Transverse colon (tissue), 4 donors: ENCODE measurements around the gene ROCK2. TPM values are rescaled to one million over a fixed set of nuclear protein-coding genes. Genes with fewer than 3 reads are reported as not detected.

ENCODE experiments used
- DNase-seq: peaks from one replicate; pipeline ENCODE4 v3.0.0-alpha.2; 2019
- H3K27ac ChIP-seq, 4 donors: fragments of 200-600 bp; sonication (generic); 2 replicates each; pipeline ENCODE4 v1.5.1; 2016 to 2018; ENCODE audit warnings: inconsistent platforms in 4 of 4
- H3K27me3 ChIP-seq: fragments of 200-600 bp; sonication (generic); 2 replicates; pipeline ENCODE4 v1.5.1; 2017; ENCODE audit warnings: inconsistent platforms
- H3K36me3 ChIP-seq, 4 donors: fragments of 200-600 bp; sonication (generic); 2 replicates each; pipeline ENCODE4 v1.5.1; 2017 to 2019; ENCODE audit warnings: inconsistent platforms in 4 of 4
- H3K4me1 ChIP-seq, 4 donors: fragments of 200-600 bp; sonication (generic); 2 replicates each; pipeline ENCODE4 v1.5.1; 2017 to 2020; ENCODE audit warnings: inconsistent platforms in 4 of 4
- H3K4me3 ChIP-seq, 4 donors: fragments of 200-600 bp; sonication (generic); 1 replicate in 1 of 4; 2 replicates in 3 of 4; pipeline versions ENCODE4 v1.5.1 to v1.6.1; 2017 to 2019; ENCODE audit warnings: inconsistent platforms in 4 of 4
- H3K9me3 ChIP-seq, 2 donors: fragments of 200-600 bp; sonication (generic); 2 replicates each; pipeline ENCODE4 v1.5.1; 2017 to 2019; ENCODE audit warnings: inconsistent platforms in 2 of 2
- CTCF ChIP-seq, 5 experiments: fragments of 200-600 bp in 3 of 5; fragments of 450-650 bp in 2 of 5; sonication (generic) in 3 of 5; IDR thresholded peaks; 1 replicate in 2 of 5; 2 replicates in 3 of 5; pipeline ENCODE4 v1.5.1; 2016 to 2017; ENCODE audit warnings: antibody characterized with exemption in 5 of 5, inconsistent platforms in 3 of 5, mild to moderate bottlenecking in 2 of 5, moderate library complexity in 1 of 5
- EP300 ChIP-seq: sonication (generic); formaldehyde crosslinking; IDR thresholded peaks from one replicate; pipeline ENCODE4 v1.6.1; 2017; ENCODE audit warnings: antibody characterized with exemption, low read depth
- POLR2A ChIP-seq: fragments of 450-650 bp; IDR thresholded peaks from one replicate; pipeline ENCODE4 v1.6.1; 2016; ENCODE audit warnings: antibody characterized with exemption, mild to moderate bottlenecking, moderate library complexity
- POLR2AphosphoS5 ChIP-seq, 3 donors: sonication (generic); formaldehyde crosslinking; IDR thresholded peaks; one replicate each; pipeline ENCODE4 v1.6.1; 2016; ENCODE audit warnings: antibody characterized with exemption in 3 of 3
- WGBS, 2 donors: methylation state at CpG; one replicate each; pipeline ENCODE4 v1.1.5; 2018; ENCODE audit warnings: low coverage in 1 of 2; 5-methylcytosine and 5-hydroxymethylcytosine counted together
- in situ Hi-C, 4 donors: fragments of 200-750 bp; cut with MboI; loops; one replicate each; pipeline versions ENCODE4 v1.15.0 to v1.15.1; 2017; ENCODE audit warnings: low sequenced_read_pairs in 3 of 4, low pct_ligation_motif_present in 1 of 4, low pct_unique_long_range_greater_than_20kb in 1 of 4
- intact Hi-C: fragments of 100-400 bp; cut with DNase I; formaldehyde crosslinking; loops from one replicate; pipeline ENCODE4 v1.15.1; 2023; ENCODE audit warnings: low total_unique reads
- total RNA-seq, 4 donors: library from RNA; depleted of rRNA; stranded (reverse); fragments of >200 nt; gene quantifications; one replicate each; pipeline ENCODE4 v1.1.0, GENCODE V29; 2016

Gene ROCK2
- total RNA-seq, 4 donors from 2014 or later: 53.9 to 93.0 (median 74.7) TPM

GRCh38 chr2:11319939-11320338 lies 24.5 kb downstream of the ROCK2 start:
- Histone ChIP-seq H3K9me3 (no peaks in the 10 kb centered on the region), H3K4me3 (no peak overlapping the region), H3K36me3 (no peaks in the 10 kb centered on the region), H3K27ac (no peak overlapping the region), H3K4me1 (peaks cover 5 to 36% (median 9%) of the 10 kb centered on the region in 4 donors), H3K27me3 (no peaks in the 10 kb centered on the region)
- in situ Hi-C loops (no loop called here), intact Hi-C loops (no loop called here)
- no peak for DNase-seq
- TF ChIP-seq EP300 (no peak), POLR2AphosphoS5 (IDR thresholded peaks at IDR 0.05) (no peak), CTCF (IDR thresholded peaks at IDR 0.05) (no peak), POLR2A (no peak)

GRCh38 chr2:11315074-11315705 lies 29.2 kb downstream of the ROCK2 start:
- peaks cover 5 to 33% (median 12%) of the 10 kb centered on the region in 4 donors for H3K4me1 ChIP-seq
- DNase-seq: no peak
- TF ChIP-seq POLR2AphosphoS5 (IDR thresholded peaks at IDR 0.05) (no peak), EP300 (no peak), CTCF (IDR thresholded peaks at IDR 0.05) (no peak), POLR2A (no peak)
- H3K36me3 ChIP-seq: no peaks in the 10 kb centered on the region
- H3K9me3 ChIP-seq: no peaks in the 10 kb centered on the region
- H3K27me3 ChIP-seq: no peaks in the 10 kb centered on the region
- H3K4me3 ChIP-seq: no peak overlapping the region
- in situ Hi-C loops: no loop called here
- WGBS, 2 donors: 92 to 94% methylated on average over 1 of the region's 1 CpG
- intact Hi-C loops: no loop called here
- no peak overlapping the region for H3K27ac ChIP-seq

DNA sequence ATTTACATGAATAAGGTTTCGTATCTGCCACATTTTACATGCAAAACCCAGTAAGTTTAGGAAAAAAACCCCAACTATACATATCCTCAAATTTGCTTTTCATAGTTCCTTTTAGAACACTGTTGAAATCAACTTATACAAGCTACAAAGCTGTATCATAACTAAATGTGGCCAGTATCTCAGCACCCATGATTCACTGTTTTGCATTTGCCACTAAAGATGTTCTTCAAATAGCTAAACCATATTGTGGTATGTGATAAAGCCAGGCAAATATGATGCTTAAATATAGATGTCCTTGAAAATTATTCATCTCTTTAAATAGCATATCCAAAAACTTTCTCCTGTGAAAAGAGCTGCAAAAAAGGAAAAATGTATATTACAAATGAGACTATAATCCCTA lies 29.9 kb downstream of the ROCK2 start:
- Histone ChIP-seq H3K27ac (no peak overlapping the region), H3K9me3 (no peaks in the 10 kb centered on the region), H3K36me3 (no peaks in the 10 kb centered on the region), H3K27me3 (no peaks in the 10 kb centered on the region), H3K4me3 (no peak overlapping the region), H3K4me1 (peaks cover 0 to 33% (median 11%) of the 10 kb centered on the region in 4 donors)
- 85 to 96% methylated on average over 1 of the region's 1 CpG for WGBS, 2 donors
- TF ChIP-seq POLR2A (no peak), CTCF (IDR thresholded peaks at IDR 0.05) (no peak), POLR2AphosphoS5 (IDR thresholded peaks at IDR 0.05) (no peak), EP300 (no peak)
- intact Hi-C loops: no loop called here
- in situ Hi-C loops: no loop called here
- no peak for DNase-seq

- H3K9me3 ChIP-seq: no peaks in the 10 kb centered on the region
- no peak for DNase-seq
- peaks cover 0 to 33% (median 11%) of the 10 kb centered on the region in 4 donors for H3K4me1 ChIP-seq
- no peaks in the 10 kb centered on the region for H3K27me3 ChIP-seq
- no peak overlapping the region for H3K27ac ChIP-seq
- WGBS, 2 donors: 95 to 98% methylated on average over 6 of the region's 6 CpGs
- H3K4me3 ChIP-seq: no peak overlapping the region
- intact Hi-C loops: no loop called here
- in situ Hi-C loops: no loop called here
- no peaks in the 10 kb centered on the region for H3K36me3 ChIP-seq
- TF ChIP-seq CTCF (IDR thresholded peaks at IDR 0.05): no peak
- no peak for TF ChIP-seq POLR2AphosphoS5 (IDR thresholded peaks at IDR 0.05)
- no peak for TF ChIP-seq POLR2A
- TF ChIP-seq EP300: no peak
Measured at GRCh38 chr2:11312770-11313471, 31.5 kb downstream of the ROCK2 start.
